ENCODE data around the gene RHPN2. TPM values are rescaled to one million over a fixed set of nuclear protein-coding genes. Genes with fewer than 3 reads are reported as not detected.
A peak's percentile ranks its signal among the peaks of the same experiment; 100 is the strongest.

Gene RHPN2
- total and polyA plus RNA-seq, 2 of the 13 experiments (the other 11 are each of a cell fraction or from before 2014, with no cell fraction given): 20.3 to 48.0 TPM

DNA sequence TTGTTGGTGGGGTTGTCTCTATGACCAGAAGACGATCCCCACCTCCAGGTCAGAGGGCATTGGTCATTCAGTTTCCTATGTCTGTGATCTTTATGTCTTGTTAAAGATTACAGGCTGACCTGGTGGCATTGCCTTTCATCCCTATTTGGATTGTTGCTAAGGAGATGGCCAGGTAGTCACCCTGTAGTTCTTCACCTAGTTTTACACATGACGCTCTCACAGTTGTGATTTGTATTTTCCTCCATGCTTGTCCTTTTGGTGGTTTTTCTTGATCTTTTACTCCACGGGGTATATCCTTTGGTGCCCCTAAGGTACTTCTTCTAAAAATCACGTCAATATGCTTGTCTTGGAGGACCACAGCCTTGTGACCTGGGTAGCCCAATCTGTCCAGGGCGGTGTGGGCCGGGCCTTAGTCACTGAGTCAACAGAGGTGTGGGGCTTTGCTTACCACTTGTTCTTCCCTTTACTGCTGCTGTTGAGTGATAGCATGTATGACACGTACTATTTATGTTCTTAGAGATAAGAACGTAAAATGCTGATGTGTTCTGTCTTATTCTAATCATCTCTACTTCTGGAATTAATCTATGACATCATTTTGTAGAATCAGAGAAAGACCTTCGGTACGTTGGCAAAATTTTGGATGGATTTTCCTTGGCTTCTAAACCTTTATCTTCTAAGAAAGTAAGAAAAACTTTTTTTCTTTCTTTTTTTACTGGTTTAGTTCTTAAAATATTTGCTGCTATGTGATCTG lies 36.4 kb upstream of the RHPN2 start (continued):
- TF ChIP-seq CBX2 (IDR thresholded peaks at IDR 0.05; ENCODE audit: low read depth, low read length): no peak
- TF ChIP-seq CBX2 (CRISPR knock-in tag; IDR thresholded peaks at IDR 0.05; ENCODE audit: low read depth): no peak
- TF ChIP-seq NR2F6 (IDR thresholded peaks at IDR 0.05): peak; percentile 100
- peak; percentile 98 for TF ChIP-seq NR2F6 (CRISPR knock-in tag; IDR thresholded peaks at IDR 0.05)
- peak; percentile 64; the same call in 1 of the 2 replicates for TF ChIP-seq ZNF605 (CRISPR knock-in tag; IDR thresholded peaks at IDR 0.05)
- TF ChIP-seq ATM (IDR thresholded peaks at IDR 0.05; ENCODE audit: borderline replicate concordance): no peak
- TF ChIP-seq ZNF761 (CRISPR knock-in tag; conservative IDR thresholded peaks at IDR 0.05): no peak
- TF ChIP-seq NCOA5 (CRISPR knock-in tag; IDR thresholded peaks at IDR 0.05): no peak
- TF ChIP-seq ZNF709 (CRISPR knock-in tag; IDR thresholded peaks at IDR 0.05): no peak
- no peak for TF ChIP-seq ZFYVE20 (CRISPR knock-in tag; IDR thresholded peaks at IDR 0.05; ENCODE audit: borderline replicate concordance, low read depth)
- TF ChIP-seq ZFAT (CRISPR knock-in tag; conservative IDR thresholded peaks at IDR 0.05): no peak
- no peak for TF ChIP-seq ZNF224 (CRISPR knock-in tag; IDR thresholded peaks at IDR 0.05)
- TF ChIP-seq ZNF639 (CRISPR knock-in tag; conservative IDR thresholded peaks at IDR 0.05): no peak
- TF ChIP-seq DNMT1 (CRISPR knock-in tag; IDR thresholded peaks at IDR 0.05): no peak
- no peak for TF ChIP-seq MTERF4 (CRISPR knock-in tag; IDR thresholded peaks at IDR 0.05)
- 0 out of 2 replicates have a peak, but pooled peaks have one; percentile 1 for TF ChIP-seq ARID3A (IDR thresholded peaks at IDR 0.05; ENCODE audit: low read depth, low read length)
- TF ChIP-seq ZBTB21 (CRISPR knock-in tag; IDR thresholded peaks at IDR 0.05): no peak
- no peak for TF ChIP-seq ZHX2 (IDR thresholded peaks at IDR 0.05; ENCODE audit: low read depth)
- TF ChIP-seq ZHX2 (CRISPR knock-in tag; IDR thresholded peaks at IDR 0.05; ENCODE audit: borderline replicate concordance): no peak
- no peak for TF ChIP-seq ZNF296 (CRISPR knock-in tag; conservative IDR thresholded peaks at IDR 0.05)
- no peak for TF ChIP-seq WIZ (CRISPR knock-in tag; IDR thresholded peaks at IDR 0.05)
- TF ChIP-seq TAF15 (IDR thresholded peaks at IDR 0.05; ENCODE audit: low read depth, low read length, poor library complexity, severe bottlenecking): no peak

Measured in HepG2 (cell line).